HepG2 (cell line): ENCODE results near the gene PDIA6. TPM values are rescaled to one million over a fixed set of nuclear protein-coding genes. Genes with fewer than 3 reads are reported as not detected.
A peak's percentile ranks its signal among the peaks of the same experiment; 100 is the strongest.

Experiments
- GPN1 ChIP-seq: sonication (generic); formaldehyde crosslinking; IDR thresholded peaks from 2 replicates; pipeline ENCODE4 v1.5.1; 2020; ENCODE audit warnings: missing genetic modification reagents, borderline replicate concordance
- KAT7 ChIP-seq: IDR thresholded peaks from 2 replicates; pipeline ENCODE4 v1.6.1; 2018; ENCODE audit warnings: borderline replicate concordance, missing compliant biosample characterization
- KDM5A ChIP-seq: fragments of 200-600 bp; sonication (generic); IDR thresholded peaks from 2 replicates; pipeline ENCODE4 v1.7.0; 2018; ENCODE audit warnings: antibody characterized with exemption, mild to moderate bottlenecking, low read length, borderline replicate concordance
- MEIS1 ChIP-seq: sonication (generic); formaldehyde crosslinking; IDR thresholded peaks from 2 replicates; pipeline ENCODE4 v1.9.0; 2021; ENCODE audit warnings: mild to moderate bottlenecking, missing genetic modification reagents, moderate library complexity, borderline replicate concordance
- SMAD9 ChIP-seq: sonication (generic); formaldehyde crosslinking; IDR thresholded peaks from 2 replicates; pipeline ENCODE4 v1.5.1; 2020; ENCODE audit warnings: mild to moderate bottlenecking, missing genetic modification reagents
- SOX13 ChIP-seq, 3 experiments: fragments of 450-650 bp in 1 of 3; sonication (generic) in 1 of 3; formaldehyde crosslinking in 1 of 3; IDR thresholded peaks in 2 of 3; conservative IDR thresholded peaks in 1 of 3; 2 replicates each; pipeline versions ENCODE4 v1.5.0 to v1.6.1; 2016 to 2020; ENCODE audit warnings: antibody characterized with exemption in 1 of 3, mild to moderate bottlenecking in 1 of 3, missing compliant biosample characterization in 1 of 3, missing genetic modification reagents in 1 of 3, moderate library complexity in 1 of 3
- SP1 ChIP-seq, 2 experiments: fragments of 450-650 bp in 1 of 2; sonication (generic) in 1 of 2; formaldehyde crosslinking in 1 of 2; IDR thresholded peaks; 2 replicates each; pipeline versions ENCODE4 v1.4.0 to v1.6.1; 2016 to 2020; ENCODE audit warnings: missing genetic modification reagents in 1 of 2
- TAF1 ChIP-seq: sonication (generic); formaldehyde crosslinking; IDR thresholded peaks from 2 replicates; pipeline ENCODE4 v1.4.0; 2020; ENCODE audit warnings: missing genetic modification reagents
- TRIM24 ChIP-seq: sonication (generic); formaldehyde crosslinking; IDR thresholded peaks from 2 replicates; pipeline ENCODE4 v1.8.0; 2022; ENCODE audit warnings: mild to moderate bottlenecking, missing genetic modification reagents
- ZMYM3 ChIP-seq: sonication (generic); formaldehyde crosslinking; IDR thresholded peaks from 2 replicates; pipeline ENCODE4 v1.5.1; 2020; ENCODE audit warnings: mild to moderate bottlenecking, missing genetic modification reagents
- ZNF142 ChIP-seq: sonication (generic); formaldehyde crosslinking; IDR thresholded peaks from 2 replicates; pipeline ENCODE4 v1.4.0; 2020; ENCODE audit warnings: missing genetic modification reagents
- ZNF281 ChIP-seq: sonication (generic); formaldehyde crosslinking; IDR thresholded peaks from 2 replicates; pipeline ENCODE4 v1.4.0; 2020; ENCODE audit warnings: missing genetic modification reagents, borderline replicate concordance
- ZNF530 ChIP-seq: sonication (generic); formaldehyde crosslinking; IDR thresholded peaks from 2 replicates; pipeline ENCODE4 v1.5.0; 2020; ENCODE audit warnings: low read depth, mild to moderate bottlenecking, missing genetic modification reagents
- ZNF577 ChIP-seq: sonication (generic); formaldehyde crosslinking; IDR thresholded peaks from 2 replicates; pipeline ENCODE4 v1.4.0; 2020; ENCODE audit warnings: mild to moderate bottlenecking, low read depth, missing genetic modification reagents, borderline replicate concordance
- ZNF740 ChIP-seq: sonication (generic); formaldehyde crosslinking; IDR thresholded peaks from 2 replicates; pipeline ENCODE4 v1.4.0; 2020; ENCODE audit warnings: missing genetic modification reagents
- polyA plus RNA-seq, 8 experiments: library from polyadenylated mRNA; depleted of rRNA in 3 of 8; stranded (reverse) in 7 of 8; unstranded in 1 of 8; fragments of >200 nt; fragmentation: Illumina TruSeq in 4 of 8; extraction: Trizol in 4 of 8; gene quantifications; 2 replicates each; pipeline versions ENCODE4 v1.2.1 to v1.2.3, GENCODE V29; 2011 to 2016; ENCODE audit warnings: low read depth in 4 of 8, missing spikeins in 1 of 8, mixed read lengths in 1 of 8; ENCODE audit not compliant: insufficient read depth in 1 of 8
- total RNA-seq, 5 experiments: library from RNA; depleted of rRNA; stranded (reverse); fragments of >200 nt; fragmentation: Illumina TruSeq; extraction: Trizol; gene quantifications; 2 replicates each; pipeline ENCODE4 v1.2.3, GENCODE V29; 2016; ENCODE audit warnings: low read depth in 1 of 5
- TF ChIP-seq, protein P1 (sequence below): sonication (generic); formaldehyde crosslinking; IDR thresholded peaks from 2 replicates; pipeline ENCODE4 v1.9.0; 2021; ENCODE audit warnings: missing genetic modification reagents, mild to moderate bottlenecking, borderline replicate concordance
- TF ChIP-seq, protein P2 (sequence below): sonication (generic); formaldehyde crosslinking; IDR thresholded peaks from 2 replicates; pipeline ENCODE4 v1.8.0; 2022; ENCODE audit warnings: missing genetic modification reagents, mild to moderate bottlenecking, borderline replicate concordance

The PDIA6 gene
- total and polyA plus RNA-seq, 2 of the 13 experiments (the other 11 are each of a cell fraction or from before 2014, with no cell fraction given), result 586 to 642 TPM

DNA sequence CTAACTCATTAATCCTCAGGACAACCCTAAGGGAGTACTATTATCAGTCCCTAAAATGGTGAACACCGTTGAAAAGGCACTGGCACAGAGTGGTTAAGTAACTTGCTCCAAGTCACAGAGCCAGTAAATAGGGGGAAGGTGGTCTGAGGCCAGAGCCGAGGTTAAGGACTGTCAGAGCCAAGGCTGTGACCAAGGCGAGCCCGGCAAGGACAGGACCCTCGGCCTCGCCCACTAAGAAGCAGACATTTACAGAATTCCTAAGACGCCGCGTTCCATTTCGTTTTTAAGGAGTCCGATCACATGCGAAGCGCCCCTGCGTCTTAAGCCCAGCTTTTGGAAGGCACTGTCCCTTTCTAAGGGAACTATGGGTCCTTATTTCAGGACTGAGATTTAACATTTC lies 1.1 kb downstream of the PDIA6 start (continued):
- TF ChIP-seq, protein P1, sequence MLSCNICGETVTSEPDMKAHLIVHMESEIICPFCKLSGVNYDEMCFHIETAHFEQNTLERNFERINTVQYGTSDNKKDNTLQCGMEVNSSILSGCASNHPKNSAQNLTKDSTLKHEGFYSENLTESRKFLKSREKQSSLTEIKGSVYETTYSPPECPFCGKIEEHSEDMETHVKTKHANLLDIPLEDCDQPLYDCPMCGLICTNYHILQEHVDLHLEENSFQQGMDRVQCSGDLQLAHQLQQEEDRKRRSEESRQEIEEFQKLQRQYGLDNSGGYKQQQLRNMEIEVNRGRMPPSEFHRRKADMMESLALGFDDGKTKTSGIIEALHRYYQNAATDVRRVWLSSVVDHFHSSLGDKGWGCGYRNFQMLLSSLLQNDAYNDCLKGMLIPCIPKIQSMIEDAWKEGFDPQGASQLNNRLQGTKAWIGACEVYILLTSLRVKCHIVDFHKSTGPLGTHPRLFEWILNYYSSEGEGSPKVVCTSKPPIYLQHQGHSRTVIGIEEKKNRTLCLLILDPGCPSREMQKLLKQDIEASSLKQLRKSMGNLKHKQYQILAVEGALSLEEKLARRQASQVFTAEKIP (CRISPR knock-in tag), result no peak
- TF ChIP-seq GPN1 (CRISPR knock-in tag) (no peak), ZNF530 (CRISPR knock-in tag) (no peak), KAT7 (0 out of 2 replicates have a peak, but pooled peaks have one; percentile 3), ZNF142 (no peak), ZNF740 (no peak), ZNF577 (CRISPR knock-in tag) (no peak), ZMYM3 (CRISPR knock-in tag) (peak; percentile 57; the same call in 1 of the 2 replicates), SP1 (IDR thresholded peaks at IDR 0.05) (no peak), SP1 (CRISPR knock-in tag; IDR thresholded peaks at IDR 0.05) (peak; percentile 20; the same call in 1 of the 2 replicates), SOX13 (IDR thresholded peaks at IDR 0.05) (no peak), SOX13 (CRISPR knock-in tag; conservative IDR thresholded peaks at IDR 0.05 in 1 of 2, IDR thresholded peaks at IDR 0.05 in 1 of 2) (no peak), MEIS1 (CRISPR knock-in tag) (no peak), ZNF281 (CRISPR knock-in tag) (no peak), SMAD9 (CRISPR knock-in tag) (no peak), KDM5A (no peak), TAF1 (CRISPR knock-in tag) (peak; percentile 10; the same call in 1 of the 2 replicates), TRIM24 (CRISPR knock-in tag) (no peak)
- TF ChIP-seq, protein P2, sequence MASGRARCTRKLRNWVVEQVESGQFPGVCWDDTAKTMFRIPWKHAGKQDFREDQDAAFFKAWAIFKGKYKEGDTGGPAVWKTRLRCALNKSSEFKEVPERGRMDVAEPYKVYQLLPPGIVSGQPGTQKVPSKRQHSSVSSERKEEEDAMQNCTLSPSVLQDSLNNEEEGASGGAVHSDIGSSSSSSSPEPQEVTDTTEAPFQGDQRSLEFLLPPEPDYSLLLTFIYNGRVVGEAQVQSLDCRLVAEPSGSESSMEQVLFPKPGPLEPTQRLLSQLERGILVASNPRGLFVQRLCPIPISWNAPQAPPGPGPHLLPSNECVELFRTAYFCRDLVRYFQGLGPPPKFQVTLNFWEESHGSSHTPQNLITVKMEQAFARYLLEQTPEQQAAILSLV (CRISPR knock-in tag), result 0 out of 2 replicates have a peak, but pooled peaks have one; percentile 27
